Liver (tissue), 9 donors: ENCODE results near the gene BPIFA3. TPM values are rescaled to one million over a fixed set of nuclear protein-coding genes. Genes with fewer than 3 reads are reported as not detected.

Experiments
- DNase-seq: peaks from one replicate; pipeline ENCODE4 v3.0.0-alpha.2; 2017; ENCODE audit warnings: low spot score
- H3K27ac ChIP-seq, 2 donors: one replicate each; pipeline ENCODE4 v1.7.0; 2013; ENCODE audit warnings: inconsistent platforms in 2 of 2, low read length in 2 of 2, control low read depth in 1 of 2, low read depth in 1 of 2, mild to moderate bottlenecking in 1 of 2
- H3K27me3 ChIP-seq, 4 donors: one replicate each; pipeline versions ENCODE4 v1.6.1 to v1.7.0; 2013; ENCODE audit warnings: low read length in 3 of 4, inconsistent platforms in 1 of 4, mild to moderate bottlenecking in 1 of 4, moderate library complexity in 1 of 4; ENCODE audit not compliant: control insufficient read depth in 4 of 4, insufficient read depth in 4 of 4
- H3K36me3 ChIP-seq, 4 donors: one replicate each; pipeline versions ENCODE4 v1.6.1 to v1.7.0; 2013; ENCODE audit warnings: low read length in 3 of 4, mild to moderate bottlenecking in 3 of 4, low read depth in 1 of 4, moderate library complexity in 1 of 4; ENCODE audit not compliant: control insufficient read depth in 4 of 4, insufficient read depth in 3 of 4
- H3K4me1 ChIP-seq, 4 donors: one replicate each; pipeline versions ENCODE4 v1.6.1 to v1.7.0; 2013; ENCODE audit warnings: low read length in 3 of 4, mild to moderate bottlenecking in 3 of 4, moderate library complexity in 1 of 4; ENCODE audit not compliant: control insufficient read depth in 4 of 4, insufficient read depth in 4 of 4
- H3K4me3 ChIP-seq, 3 donors: one replicate each; pipeline versions ENCODE4 v1.6.1 to v1.7.0; 2013; ENCODE audit warnings: low read length in 3 of 3, control low read depth in 1 of 3, low read depth in 1 of 3, mild to moderate bottlenecking in 1 of 3
- H3K9ac ChIP-seq, 2 donors: one replicate each; pipeline ENCODE4 v1.7.0; 2013; ENCODE audit warnings: low read length in 2 of 2, mild to moderate bottlenecking in 2 of 2, moderate library complexity in 2 of 2, control low read depth in 1 of 2, low read depth in 1 of 2
- H3K9me3 ChIP-seq, 4 donors: one replicate each; pipeline versions ENCODE4 v1.6.1 to v1.7.0; 2013; ENCODE audit warnings: low read length in 3 of 4; ENCODE audit not compliant: control insufficient read depth in 4 of 4
- ATF3 ChIP-seq: IDR thresholded peaks from 2 replicates; pipeline ENCODE4 v1.6.1; 2016; ENCODE audit warnings: antibody characterized with exemption
- CTCF ChIP-seq: fragments of 150-350 bp; IDR thresholded peaks from 2 replicates; pipeline ENCODE4 v1.5.1; 2017; ENCODE audit warnings: improper control_type of control experiment, low read depth, low read length; ENCODE audit not compliant: missing input control
- EGR1 ChIP-seq, 2 donors: IDR thresholded peaks; 2 replicates each; pipeline ENCODE4 v1.6.1; 2016 to 2018; ENCODE audit warnings: antibody characterized with exemption in 2 of 2, low read depth in 2 of 2
- FOXA1 ChIP-seq: IDR thresholded peaks from 2 replicates; pipeline ENCODE4 v1.6.1; 2016; ENCODE audit warnings: antibody characterized with exemption
- FOXA2 ChIP-seq: IDR thresholded peaks from 2 replicates; pipeline ENCODE4 v1.6.1; 2016; ENCODE audit warnings: antibody characterized with exemption
- GABPA ChIP-seq, 2 donors: IDR thresholded peaks in 1 of 2; conservative IDR thresholded peaks in 1 of 2; 2 replicates each; pipeline ENCODE4 v1.6.1; 2016; ENCODE audit warnings: antibody characterized with exemption in 2 of 2, mild to moderate bottlenecking in 1 of 2, moderate library complexity in 1 of 2
- HNF4A ChIP-seq, 2 donors: conservative IDR thresholded peaks; 2 replicates each; pipeline ENCODE4 v1.6.1; 2016; ENCODE audit warnings: antibody characterized with exemption in 2 of 2, mild to moderate bottlenecking in 2 of 2
- HNF4G ChIP-seq: IDR thresholded peaks from 2 replicates; pipeline ENCODE4 v1.6.1; 2016; ENCODE audit warnings: antibody characterized with exemption
- JUND ChIP-seq, 2 donors: IDR thresholded peaks; 2 replicates each; pipeline ENCODE4 v1.6.1; 2016; ENCODE audit warnings: antibody characterized with exemption in 2 of 2
- MAX ChIP-seq: IDR thresholded peaks from 2 replicates; pipeline ENCODE4 v1.6.1; 2016; ENCODE audit warnings: antibody characterized with exemption
- NR2F2 ChIP-seq: IDR thresholded peaks from 2 replicates; pipeline ENCODE4 v1.6.1; 2016; ENCODE audit warnings: antibody characterized with exemption
- RAD21 ChIP-seq, 2 donors: IDR thresholded peaks; 2 replicates each; pipeline ENCODE4 v1.6.1; 2016; ENCODE audit warnings: antibody characterized with exemption in 2 of 2, mild to moderate bottlenecking in 2 of 2
- REST ChIP-seq: IDR thresholded peaks from 2 replicates; pipeline ENCODE4 v1.6.1; 2016; ENCODE audit warnings: antibody characterized with exemption, mild to moderate bottlenecking
- RXRA ChIP-seq, 2 donors: IDR thresholded peaks; 2 replicates each; pipeline ENCODE4 v1.6.1; 2017 to 2018; ENCODE audit warnings: antibody characterized with exemption in 2 of 2, mild to moderate bottlenecking in 1 of 2
- SP1 ChIP-seq: IDR thresholded peaks from 2 replicates; pipeline ENCODE4 v1.6.1; 2018; ENCODE audit warnings: antibody characterized with exemption, mild to moderate bottlenecking
- TAF1 ChIP-seq: conservative IDR thresholded peaks from 2 replicates; pipeline ENCODE4 v1.6.1; 2016; ENCODE audit warnings: antibody characterized with exemption, mild to moderate bottlenecking
- YY1 ChIP-seq: IDR thresholded peaks from 2 replicates; pipeline ENCODE4 v1.6.1; 2016; ENCODE audit warnings: antibody characterized with exemption, mild to moderate bottlenecking
- ZBTB33 ChIP-seq: IDR thresholded peaks from 2 replicates; pipeline ENCODE4 v1.6.1; 2016; ENCODE audit warnings: antibody characterized with exemption
- WGBS: extraction: QIAGEN DNeasy Blood & Tissue Kit; methylation state at CpG from one replicate; pipeline ENCODE4 v1.1.7; 2013; 5-methylcytosine and 5-hydroxymethylcytosine counted together
- polyA plus RNA-seq, 2 donors: library from polyadenylated mRNA; stranded (reverse) in 1 of 2; unstranded in 1 of 2; fragments of 200-250 nt in 1 of 2; fragments of >200 nt in 1 of 2; fragmentation: Nextera tagmentation in 1 of 2; extraction: Ambion mirVana in 1 of 2; gene quantifications; one replicate each; pipeline versions ENCODE4 v1.2.1 to v1.2.3, GENCODE V29; 2013 to 2015
- total RNA-seq, 2 donors: library from RNA; depleted of rRNA; stranded (reverse); fragments of >200 nt; gene quantifications; one replicate each; pipeline ENCODE4 v1.2.3, GENCODE V29; 2014
- donor health status: healthy.
- donor health status: healthy.
- donor health status: healthy.
- donor health status: healthy.
- donor health status: healthy.

Gene BPIFA3
- total and polyA plus RNA-seq, 4 donors, result not detected

- Histone ChIP-seq H3K9ac (no peak overlapping the region), H3K4me3 (no peak overlapping the region), H3K4me1 (no peaks in the 10 kb centered on the region), H3K27ac (no peak overlapping the region), H3K36me3 (no peaks in the 10 kb centered on the region), H3K27me3 (peaks cover 0 to 2% (median 0%) of the 10 kb centered on the region in 4 donors), H3K9me3 (no peaks in the 10 kb centered on the region)
- 84% methylated on average over 4 of the region's 4 CpGs for WGBS
- DNase-seq, result no peak
- TF ChIP-seq REST (no peak), HNF4A (conservative IDR thresholded peaks at IDR 0.05) (no peak), GABPA (IDR thresholded peaks at IDR 0.05 in 1 of 2, conservative IDR thresholded peaks at IDR 0.05 in 1 of 2) (no peak), YY1 (no peak)
Measured at GRCh38 chr20:33224399-33224798, 7.2 kb downstream of the BPIFA3 start.

GRCh38 chr20:33229843-33230242 lies 12.7 kb downstream of the BPIFA3 start:
- Histone ChIP-seq H3K9ac (no peak overlapping the region), H3K27me3 (no peaks in the 10 kb centered on the region), H3K9me3 (no peaks in the 10 kb centered on the region), H3K27ac (no peak overlapping the region), H3K36me3 (no peaks in the 10 kb centered on the region), H3K4me3 (no peak overlapping the region), H3K4me1 (no peaks in the 10 kb centered on the region)
- WGBS, result 53% methylated on average over 6 of the region's 6 CpGs
- no peak for DNase-seq
- no peak for TF ChIP-seq SP1
- TF ChIP-seq CTCF, result no peak
- TF ChIP-seq ZBTB33, result no peak
- no peak for TF ChIP-seq HNF4A (conservative IDR thresholded peaks at IDR 0.05)
- no peak for TF ChIP-seq HNF4G
- no peak for TF ChIP-seq NR2F2
- no peak for TF ChIP-seq RXRA (IDR thresholded peaks at IDR 0.05)
- TF ChIP-seq REST, result no peak
- TF ChIP-seq GABPA (IDR thresholded peaks at IDR 0.05 in 1 of 2, conservative IDR thresholded peaks at IDR 0.05 in 1 of 2), result no peak
- no peak for TF ChIP-seq FOXA1
- TF ChIP-seq EGR1 (IDR thresholded peaks at IDR 0.05; ENCODE audit: low read depth in 2 of 2), result no peak
- TF ChIP-seq TAF1, result no peak
- TF ChIP-seq JUND (IDR thresholded peaks at IDR 0.05), result no peak
- no peak for TF ChIP-seq MAX
- no peak for TF ChIP-seq YY1
- no peak for TF ChIP-seq RAD21 (IDR thresholded peaks at IDR 0.05)
- no peak for TF ChIP-seq ATF3
- no peak for TF ChIP-seq FOXA2
